ENCODE data around the gene DLGAP1.

The DLGAP1 gene

GRCh38 chr18:3793111-3793510, 662.0 kb downstream of the DLGAP1 start:
- no peak for TF ChIP-seq FOXM1 (IDR thresholded peaks at IDR 0.05; ENCODE audit: borderline replicate concordance, low read depth)
- TF ChIP-seq, protein P1, sequence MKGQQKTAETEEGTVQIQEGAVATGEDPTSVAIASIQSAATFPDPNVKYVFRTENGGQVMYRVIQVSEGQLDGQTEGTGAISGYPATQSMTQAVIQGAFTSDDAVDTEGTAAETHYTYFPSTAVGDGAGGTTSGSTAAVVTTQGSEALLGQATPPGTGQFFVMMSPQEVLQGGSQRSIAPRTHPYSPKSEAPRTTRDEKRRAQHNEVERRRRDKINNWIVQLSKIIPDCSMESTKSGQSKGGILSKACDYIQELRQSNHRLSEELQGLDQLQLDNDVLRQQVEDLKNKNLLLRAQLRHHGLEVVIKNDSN (IDR thresholded peaks at IDR 0.05), result no peak
- no peak for TF ChIP-seq TAF1 (IDR thresholded peaks at IDR 0.05; ENCODE audit: low read depth)
- TF ChIP-seq NFIC (IDR thresholded peaks at IDR 0.05), result no peak
- TF ChIP-seq, protein P2, sequence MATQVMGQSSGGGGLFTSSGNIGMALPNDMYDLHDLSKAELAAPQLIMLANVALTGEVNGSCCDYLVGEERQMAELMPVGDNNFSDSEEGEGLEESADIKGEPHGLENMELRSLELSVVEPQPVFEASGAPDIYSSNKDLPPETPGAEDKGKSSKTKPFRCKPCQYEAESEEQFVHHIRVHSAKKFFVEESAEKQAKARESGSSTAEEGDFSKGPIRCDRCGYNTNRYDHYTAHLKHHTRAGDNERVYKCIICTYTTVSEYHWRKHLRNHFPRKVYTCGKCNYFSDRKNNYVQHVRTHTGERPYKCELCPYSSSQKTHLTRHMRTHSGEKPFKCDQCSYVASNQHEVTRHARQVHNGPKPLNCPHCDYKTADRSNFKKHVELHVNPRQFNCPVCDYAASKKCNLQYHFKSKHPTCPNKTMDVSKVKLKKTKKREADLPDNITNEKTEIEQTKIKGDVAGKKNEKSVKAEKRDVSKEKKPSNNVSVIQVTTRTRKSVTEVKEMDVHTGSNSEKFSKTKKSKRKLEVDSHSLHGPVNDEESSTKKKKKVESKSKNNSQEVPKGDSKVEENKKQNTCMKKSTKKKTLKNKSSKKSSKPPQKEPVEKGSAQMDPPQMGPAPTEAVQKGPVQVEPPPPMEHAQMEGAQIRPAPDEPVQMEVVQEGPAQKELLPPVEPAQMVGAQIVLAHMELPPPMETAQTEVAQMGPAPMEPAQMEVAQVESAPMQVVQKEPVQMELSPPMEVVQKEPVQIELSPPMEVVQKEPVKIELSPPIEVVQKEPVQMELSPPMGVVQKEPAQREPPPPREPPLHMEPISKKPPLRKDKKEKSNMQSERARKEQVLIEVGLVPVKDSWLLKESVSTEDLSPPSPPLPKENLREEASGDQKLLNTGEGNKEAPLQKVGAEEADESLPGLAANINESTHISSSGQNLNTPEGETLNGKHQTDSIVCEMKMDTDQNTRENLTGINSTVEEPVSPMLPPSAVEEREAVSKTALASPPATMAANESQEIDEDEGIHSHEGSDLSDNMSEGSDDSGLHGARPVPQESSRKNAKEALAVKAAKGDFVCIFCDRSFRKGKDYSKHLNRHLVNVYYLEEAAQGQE (IDR thresholded peaks at IDR 0.05; ENCODE audit: low read depth), result no peak
- no peak for TF ChIP-seq CREB1 (IDR thresholded peaks at IDR 0.05; ENCODE audit: low read depth)
- TF ChIP-seq EGR1 (IDR thresholded peaks at IDR 0.05), result no peak
- TF ChIP-seq TCF12 (IDR thresholded peaks at IDR 0.05; ENCODE audit: low read depth), result no peak
- no peak for TF ChIP-seq RAD21 (IDR thresholded peaks at IDR 0.05; ENCODE audit: low read depth)
- no peak for TF ChIP-seq YY1 (IDR thresholded peaks at IDR 0.05; ENCODE audit: low read depth)
- TF ChIP-seq TEAD4 (IDR thresholded peaks at IDR 0.05), result no peak
- TF ChIP-seq ZBTB7A (IDR thresholded peaks at IDR 0.05; ENCODE audit: low read depth), result no peak
- TF ChIP-seq, protein P3, sequence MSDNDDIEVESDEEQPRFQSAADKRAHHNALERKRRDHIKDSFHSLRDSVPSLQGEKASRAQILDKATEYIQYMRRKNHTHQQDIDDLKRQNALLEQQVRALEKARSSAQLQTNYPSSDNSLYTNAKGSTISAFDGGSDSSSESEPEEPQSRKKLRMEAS (IDR thresholded peaks at IDR 0.05), result no peak
- no peak for TF ChIP-seq EP300 (IDR thresholded peaks at IDR 0.05; ENCODE audit: borderline replicate concordance)
- TF ChIP-seq CEBPB (IDR thresholded peaks at IDR 0.05), result no peak

GRCh38 chr18:3792711-3793110, 662.4 kb downstream of the DLGAP1 start:
- TF ChIP-seq CEBPB (IDR thresholded peaks at IDR 0.05) (no peak), RAD21 (IDR thresholded peaks at IDR 0.05; ENCODE audit: low read depth) (no peak), FOXM1 (IDR thresholded peaks at IDR 0.05; ENCODE audit: borderline replicate concordance, low read depth) (no peak), CREB1 (IDR thresholded peaks at IDR 0.05; ENCODE audit: low read depth) (no peak), TEAD4 (IDR thresholded peaks at IDR 0.05) (no peak), TAF1 (IDR thresholded peaks at IDR 0.05; ENCODE audit: low read depth) (no peak), EGR1 (IDR thresholded peaks at IDR 0.05) (no peak), ZBTB7A (IDR thresholded peaks at IDR 0.05; ENCODE audit: low read depth) (no peak), NFIC (IDR thresholded peaks at IDR 0.05) (no peak)
- TF ChIP-seq, protein P3 (IDR thresholded peaks at IDR 0.05), result no peak
- TF ChIP-seq, protein P1 (IDR thresholded peaks at IDR 0.05), result no peak
- TF ChIP-seq, protein P2 (IDR thresholded peaks at IDR 0.05; ENCODE audit: low read depth), result no peak

DNA sequence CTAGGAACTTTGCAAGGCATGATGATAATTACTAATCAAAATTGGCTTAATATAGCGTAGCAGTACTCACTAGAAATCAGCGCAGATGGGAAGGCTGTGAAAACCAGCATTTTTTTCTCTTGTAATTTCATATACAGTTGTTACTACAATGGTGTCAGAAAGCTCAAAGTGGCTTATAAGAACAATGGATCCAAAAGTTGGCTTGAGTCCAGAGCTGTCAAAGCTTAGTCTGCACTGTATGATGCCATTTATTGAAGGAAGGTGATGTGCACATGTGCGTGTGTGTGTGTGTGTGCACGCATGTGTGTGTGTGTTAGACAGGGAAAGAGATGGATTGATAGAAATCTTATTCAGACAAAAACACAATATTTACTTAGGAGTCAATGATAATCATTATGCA, 663.9 kb downstream of the DLGAP1 start:
- TF ChIP-seq TAF1 (IDR thresholded peaks at IDR 0.05; ENCODE audit: low read depth) (no peak), EGR1 (IDR thresholded peaks at IDR 0.05) (no peak), YY1 (IDR thresholded peaks at IDR 0.05; ENCODE audit: low read depth) (no peak), CEBPB (IDR thresholded peaks at IDR 0.05) (no peak), TCF12 (IDR thresholded peaks at IDR 0.05; ENCODE audit: low read depth) (no peak), RAD21 (IDR thresholded peaks at IDR 0.05; ENCODE audit: low read depth) (no peak), NFIC (IDR thresholded peaks at IDR 0.05) (no peak), FOXM1 (IDR thresholded peaks at IDR 0.05; ENCODE audit: borderline replicate concordance, low read depth) (no peak), CREB1 (IDR thresholded peaks at IDR 0.05; ENCODE audit: low read depth) (no peak)
- TF ChIP-seq, protein P3 (IDR thresholded peaks at IDR 0.05), result no peak
- TF ChIP-seq, protein P2 (IDR thresholded peaks at IDR 0.05; ENCODE audit: low read depth), result no peak
- TF ChIP-seq, protein P1 (IDR thresholded peaks at IDR 0.05), result no peak

GRCh38 chr18:3790703-3791102, 664.4 kb downstream of the DLGAP1 start:
- no peak for TF ChIP-seq YY1 (IDR thresholded peaks at IDR 0.05; ENCODE audit: low read depth)
- TF ChIP-seq NFIC (IDR thresholded peaks at IDR 0.05), result peak; percentile 35; the same call in 1 of the 2 replicates
- TF ChIP-seq CREB1 (IDR thresholded peaks at IDR 0.05; ENCODE audit: low read depth), result no peak

Measured in Ishikawa (cell line).